OCI-LY7 (cell line): ENCODE measurements around the gene CCDC195.

Source experiments
- EZH2phosphoT487 ChIP-seq: fragments of 200-600 bp; sonication (generic); IDR thresholded peaks from 2 replicates; pipeline ENCODE4 v1.6.1; 2018; ENCODE audit warnings: low read depth, borderline replicate concordance, mild to moderate bottlenecking, mixed run types, antibody characterized with exemption, low read length, moderate library complexity, mixed read lengths
- TF ChIP-seq, protein P1 (sequence below): fragments of 200-600 bp; sonication (generic); conservative IDR thresholded peaks from 2 replicates; pipeline ENCODE4 v1.5.1; 2014; ENCODE audit warnings: mild to moderate bottlenecking, antibody characterized with exemption, low read length, moderate library complexity, mixed read lengths

DNA sequence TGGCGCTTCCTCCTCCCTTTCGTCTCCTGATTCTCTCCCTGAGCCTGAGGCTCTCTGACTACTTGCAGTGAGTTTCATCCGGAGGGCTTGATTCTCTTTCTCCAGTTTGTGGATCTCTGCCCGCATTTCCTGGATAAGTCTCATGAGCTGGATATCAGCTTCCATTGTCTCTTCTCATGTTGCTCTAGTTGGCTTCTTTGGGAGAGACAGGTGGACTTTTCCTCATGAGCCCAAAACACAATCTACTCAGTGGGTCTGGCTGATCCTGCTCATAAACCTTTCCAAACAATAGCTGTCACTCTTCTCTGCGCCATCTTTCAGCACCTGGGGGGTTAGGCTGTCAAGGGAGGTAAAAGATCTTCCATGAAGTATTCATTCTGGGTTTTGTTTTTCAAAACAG is at the start of gene CCDC195:
- TF ChIP-seq, protein P1, sequence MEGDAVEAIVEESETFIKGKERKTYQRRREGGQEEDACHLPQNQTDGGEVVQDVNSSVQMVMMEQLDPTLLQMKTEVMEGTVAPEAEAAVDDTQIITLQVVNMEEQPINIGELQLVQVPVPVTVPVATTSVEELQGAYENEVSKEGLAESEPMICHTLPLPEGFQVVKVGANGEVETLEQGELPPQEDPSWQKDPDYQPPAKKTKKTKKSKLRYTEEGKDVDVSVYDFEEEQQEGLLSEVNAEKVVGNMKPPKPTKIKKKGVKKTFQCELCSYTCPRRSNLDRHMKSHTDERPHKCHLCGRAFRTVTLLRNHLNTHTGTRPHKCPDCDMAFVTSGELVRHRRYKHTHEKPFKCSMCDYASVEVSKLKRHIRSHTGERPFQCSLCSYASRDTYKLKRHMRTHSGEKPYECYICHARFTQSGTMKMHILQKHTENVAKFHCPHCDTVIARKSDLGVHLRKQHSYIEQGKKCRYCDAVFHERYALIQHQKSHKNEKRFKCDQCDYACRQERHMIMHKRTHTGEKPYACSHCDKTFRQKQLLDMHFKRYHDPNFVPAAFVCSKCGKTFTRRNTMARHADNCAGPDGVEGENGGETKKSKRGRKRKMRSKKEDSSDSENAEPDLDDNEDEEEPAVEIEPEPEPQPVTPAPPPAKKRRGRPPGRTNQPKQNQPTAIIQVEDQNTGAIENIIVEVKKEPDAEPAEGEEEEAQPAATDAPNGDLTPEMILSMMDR: no peak
- TF ChIP-seq EZH2phosphoT487: no peak
